Measurements from ENCODE around the gene NKAIN4.
A peak's percentile ranks its signal among the peaks of the same experiment; 100 is the strongest.

Gene NKAIN4

GRCh38 chr20:63283397-63284082 is 29.3 kb upstream of the NKAIN4 start:
- POLR2A ChIA-PET, result no interaction called here
- TF ChIP-seq BHLHE40 (IDR thresholded peaks at IDR 0.05; ENCODE audit: borderline replicate concordance) (no peak), TARDBP (IDR thresholded peaks at IDR 0.05) (no peak), FOXA1 (IDR thresholded peaks at IDR 0.05) (no peak), SP1 (IDR thresholded peaks at IDR 0.05) (no peak), SUZ12 (IDR thresholded peaks at IDR 0.05) (no peak), HDGF (IDR thresholded peaks at IDR 0.05; ENCODE audit: borderline replicate concordance) (no peak), ARNT (IDR thresholded peaks at IDR 0.05) (no peak), ELF4 (IDR thresholded peaks at IDR 0.05) (no peak), ZNF384 (IDR thresholded peaks at IDR 0.05) (no peak), FOXK2 (IDR thresholded peaks at IDR 0.05) (no peak), FOXM1 (IDR thresholded peaks at IDR 0.05; ENCODE audit: borderline replicate concordance) (no peak), LEF1 (IDR thresholded peaks at IDR 0.05; ENCODE audit: borderline replicate concordance) (no peak), NFRKB (IDR thresholded peaks at IDR 0.05) (no peak), CTBP1 (IDR thresholded peaks at IDR 0.05; ENCODE audit: borderline replicate concordance) (no peak), L3MBTL2 (conservative IDR thresholded peaks at IDR 0.05) (no peak)
- TF ChIP-seq, protein P1, sequence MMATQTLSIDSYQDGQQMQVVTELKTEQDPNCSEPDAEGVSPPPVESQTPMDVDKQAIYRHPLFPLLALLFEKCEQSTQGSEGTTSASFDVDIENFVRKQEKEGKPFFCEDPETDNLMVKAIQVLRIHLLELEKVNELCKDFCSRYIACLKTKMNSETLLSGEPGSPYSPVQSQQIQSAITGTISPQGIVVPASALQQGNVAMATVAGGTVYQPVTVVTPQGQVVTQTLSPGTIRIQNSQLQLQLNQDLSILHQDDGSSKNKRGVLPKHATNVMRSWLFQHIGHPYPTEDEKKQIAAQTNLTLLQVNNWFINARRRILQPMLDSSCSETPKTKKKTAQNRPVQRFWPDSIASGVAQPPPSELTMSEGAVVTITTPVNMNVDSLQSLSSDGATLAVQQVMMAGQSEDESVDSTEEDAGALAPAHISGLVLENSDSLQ (IDR thresholded peaks at IDR 0.05), result no peak
- DNase-seq (ENCODE audit: extremely low spot score), result no peak
- CTCF ChIA-PET, result no interaction called here

DNA sequence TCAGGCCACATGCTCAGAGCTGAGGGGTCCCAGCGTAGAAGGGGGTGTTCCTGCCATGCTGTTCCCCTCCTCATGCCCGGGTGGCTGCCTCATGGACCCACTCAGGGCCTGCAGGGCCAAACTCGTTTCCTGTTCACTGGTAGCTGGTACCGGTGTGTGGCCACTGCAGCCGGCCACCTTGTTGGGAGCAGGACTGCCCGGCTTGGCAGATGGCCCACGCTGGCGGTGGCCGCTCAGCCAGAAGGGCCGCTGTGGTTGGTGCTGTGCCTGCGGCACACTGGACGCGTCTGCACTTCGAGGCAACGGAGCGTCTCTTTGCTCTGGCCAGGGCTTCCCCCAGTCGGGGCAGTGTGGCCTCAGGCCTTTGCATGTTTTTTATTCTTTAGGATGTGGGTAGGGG is 28.7 kb upstream of the NKAIN4 start:
- no peak for TF ChIP-seq ARNT (IDR thresholded peaks at IDR 0.05)
- no peak for TF ChIP-seq TARDBP (IDR thresholded peaks at IDR 0.05)
- TF ChIP-seq ZNF384 (IDR thresholded peaks at IDR 0.05), result no peak
- no peak for TF ChIP-seq SP1 (IDR thresholded peaks at IDR 0.05)
- TF ChIP-seq LEF1 (IDR thresholded peaks at IDR 0.05; ENCODE audit: borderline replicate concordance), result no peak
- TF ChIP-seq CTBP1 (IDR thresholded peaks at IDR 0.05; ENCODE audit: borderline replicate concordance), result no peak
- no peak for TF ChIP-seq L3MBTL2 (conservative IDR thresholded peaks at IDR 0.05)
- TF ChIP-seq NFRKB (IDR thresholded peaks at IDR 0.05), result no peak
- DNase-seq (ENCODE audit: extremely low spot score), result no peak
- ChIA-PET POLR2A (no interaction called here), CTCF (no interaction called here)

GRCh38 chr20:63281742-63282665 is 27.7 kb upstream of the NKAIN4 start:
- ChIA-PET CTCF (interaction anchor here (2.7 kb wide), 1 partner anchor 9 kb away, joined by 9 read pairs; no protein-coding TSS in a partner anchor), POLR2A (no interaction called here)
- TF ChIP-seq ARNT (IDR thresholded peaks at IDR 0.05) (no peak), HDGF (IDR thresholded peaks at IDR 0.05; ENCODE audit: borderline replicate concordance) (no peak), LEF1 (IDR thresholded peaks at IDR 0.05; ENCODE audit: borderline replicate concordance) (no peak), FOXK2 (IDR thresholded peaks at IDR 0.05) (no peak), CTBP1 (IDR thresholded peaks at IDR 0.05; ENCODE audit: borderline replicate concordance) (no peak), SP1 (IDR thresholded peaks at IDR 0.05) (no peak), SUZ12 (IDR thresholded peaks at IDR 0.05) (no peak), BHLHE40 (IDR thresholded peaks at IDR 0.05; ENCODE audit: borderline replicate concordance) (no peak)
- TF ChIP-seq, protein P1 (IDR thresholded peaks at IDR 0.05), result no peak
- no peak for DNase-seq (ENCODE audit: extremely low spot score)

GRCh38 chr20:63280929-63281545 is 26.8 kb upstream of the NKAIN4 start:
- TF ChIP-seq ARNT (IDR thresholded peaks at IDR 0.05) (no peak), FOXA1 (IDR thresholded peaks at IDR 0.05) (no peak), CTBP1 (IDR thresholded peaks at IDR 0.05; ENCODE audit: borderline replicate concordance) (no peak), L3MBTL2 (conservative IDR thresholded peaks at IDR 0.05) (no peak), ELF4 (IDR thresholded peaks at IDR 0.05) (no peak), FOXM1 (IDR thresholded peaks at IDR 0.05; ENCODE audit: borderline replicate concordance) (no peak), FOXK2 (IDR thresholded peaks at IDR 0.05) (no peak), HDGF (IDR thresholded peaks at IDR 0.05; ENCODE audit: borderline replicate concordance) (no peak)
- POLR2A ChIA-PET, result interaction anchor here (1.3 kb wide), 1 partner anchor 60 kb away, joined by 3 read pairs; no protein-coding TSS in a partner anchor
- DNase-seq (ENCODE audit: extremely low spot score), result peak; percentile 46

GRCh38 chr20:63280371-63280770 is 26.1 kb upstream of the NKAIN4 start:
- ChIA-PET POLR2A (interaction anchor here (1.3 kb wide), 1 partner anchor 60 kb away, joined by 3 read pairs; no protein-coding TSS in a partner anchor), CTCF (interaction anchor here (0.6 to 2.7 kb wide), 3 partner anchors 11 to 181 kb away, joined by 3 to 9 read pairs (median 7); no protein-coding TSS in a partner anchor)
- TF ChIP-seq, protein P1 (IDR thresholded peaks at IDR 0.05), result no peak
- TF ChIP-seq SUZ12 (IDR thresholded peaks at IDR 0.05), result no peak
- no peak for TF ChIP-seq SP1 (IDR thresholded peaks at IDR 0.05)
- no peak for TF ChIP-seq FOXK2 (IDR thresholded peaks at IDR 0.05)
- no peak for TF ChIP-seq ELF4 (IDR thresholded peaks at IDR 0.05)
- TF ChIP-seq ARNT (IDR thresholded peaks at IDR 0.05), result no peak
- no peak for TF ChIP-seq CTBP1 (IDR thresholded peaks at IDR 0.05; ENCODE audit: borderline replicate concordance)
- no peak for TF ChIP-seq FOXA1 (IDR thresholded peaks at IDR 0.05)
- TF ChIP-seq HDGF (IDR thresholded peaks at IDR 0.05; ENCODE audit: borderline replicate concordance), result no peak
- no peak for TF ChIP-seq ZNF384 (IDR thresholded peaks at IDR 0.05)
- no peak for TF ChIP-seq BHLHE40 (IDR thresholded peaks at IDR 0.05; ENCODE audit: borderline replicate concordance)
- no peak for TF ChIP-seq FOXM1 (IDR thresholded peaks at IDR 0.05; ENCODE audit: borderline replicate concordance)
- no peak for TF ChIP-seq L3MBTL2 (conservative IDR thresholded peaks at IDR 0.05)
- TF ChIP-seq LEF1 (IDR thresholded peaks at IDR 0.05; ENCODE audit: borderline replicate concordance), result no peak
- TF ChIP-seq TARDBP (IDR thresholded peaks at IDR 0.05), result no peak
- TF ChIP-seq NFRKB (IDR thresholded peaks at IDR 0.05), result no peak
- DNase-seq (ENCODE audit: extremely low spot score), result no peak

More at GRCh38 chr20:63280929-63281545, 26.8 kb upstream of the NKAIN4 start:
- CTCF ChIA-PET, result interaction anchor here (2.1 to 2.7 kb wide), 2 partner anchors 10 to 57 kb away, joined by 7 to 9 read pairs; no protein-coding TSS in a partner anchor
